GM21367 (cell line): ENCODE measurements around the gene OXER1.
"Not testable (repeated sequence)": the region's sequence is repeated elsewhere in the genome, so short reads cannot be mapped to it uniquely, and the experiment has no call there.

ENCODE experiments used
- ATAC-seq: cut with Tn5 transposase; IDR thresholded peaks from one replicate; pipeline ENCODE4 v1.9.1; 2021; ENCODE audit not compliant: unreplicated experiment

OXER1 gene

GRCh38 chr2:42752816-42753813 lies 10.8 kb downstream of the OXER1 start:
- ATAC-seq = no peak

DNA sequence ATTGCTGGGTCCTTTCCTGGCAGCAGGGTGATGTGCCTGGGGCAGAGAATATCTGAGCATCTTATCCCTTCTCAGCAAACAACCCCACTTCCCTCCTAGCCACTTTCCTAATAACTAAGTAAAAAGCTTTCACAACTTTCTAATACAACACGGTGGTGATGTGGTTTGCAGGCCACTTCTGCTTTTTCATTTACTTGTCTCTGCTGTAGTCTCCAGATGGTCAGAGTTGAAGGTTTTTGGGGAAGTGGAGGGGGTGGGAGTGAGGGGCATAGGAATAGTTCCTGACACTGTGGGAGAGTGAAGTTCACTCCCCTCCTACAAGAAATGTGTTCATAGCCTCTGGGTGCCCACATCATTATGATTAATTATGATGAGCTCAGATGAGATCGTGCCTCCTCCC lies 11.6 kb downstream of the OXER1 start:
- ATAC-seq = peak; percentile 55

DNA sequence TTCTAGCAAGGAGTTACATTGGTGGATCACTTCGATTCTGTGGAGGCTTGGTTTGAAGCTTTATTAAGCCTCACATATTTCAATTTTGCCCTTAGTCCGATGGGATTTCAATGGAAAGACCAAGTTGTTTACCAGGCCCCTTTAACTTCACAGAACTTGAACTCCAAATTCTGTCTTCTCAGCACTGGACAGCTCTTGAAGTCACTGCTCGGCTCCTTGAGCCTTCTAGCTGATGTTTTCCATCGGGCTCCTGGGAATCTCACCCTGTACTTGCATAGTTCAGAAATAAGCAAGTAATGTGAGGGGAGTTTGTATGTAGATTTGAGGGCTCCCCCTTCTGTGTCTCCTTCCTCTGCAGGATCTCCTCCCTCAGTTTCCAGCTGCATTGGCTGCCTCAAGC lies 15.1 kb downstream of the OXER1 start:
- ATAC-seq = no peak

GRCh38 chr2:42747422-42747821 lies 16.5 kb downstream of the OXER1 start:
- ATAC-seq = no peak

DNA sequence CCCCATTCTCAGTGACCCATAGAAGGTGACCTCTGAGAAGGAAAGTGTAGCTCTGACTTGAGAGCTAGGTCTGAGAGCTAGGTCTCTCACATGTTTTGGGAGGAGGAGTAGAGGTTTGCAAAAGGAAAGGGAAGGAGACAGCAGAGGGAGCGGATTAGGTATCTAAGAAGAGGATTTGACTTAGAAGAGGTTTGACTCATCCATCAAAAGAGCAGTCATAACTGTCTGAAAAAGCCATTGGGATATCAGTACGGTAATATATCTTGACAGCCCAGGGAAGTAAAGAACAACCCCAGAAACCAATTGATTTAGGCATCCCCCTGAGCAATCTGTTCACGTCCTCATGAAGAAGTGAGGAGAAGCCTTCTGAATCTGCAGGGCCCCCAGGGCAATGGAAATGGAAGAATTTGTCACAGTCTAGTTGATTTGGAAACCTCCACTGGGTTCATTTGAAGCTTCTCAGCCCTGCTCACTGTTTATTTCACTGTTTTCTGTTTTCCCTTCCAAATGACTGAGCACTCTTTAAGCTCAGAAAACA lies 19.3 kb downstream of the OXER1 start:
- no peak for ATAC-seq

- no peak for ATAC-seq
Observed at GRCh38 chr2:42743659-42743990, 20.3 kb downstream of the OXER1 start.

GRCh38 chr2:42742740-42743658 lies 20.9 kb downstream of the OXER1 start:
- ATAC-seq = no peak

DNA sequence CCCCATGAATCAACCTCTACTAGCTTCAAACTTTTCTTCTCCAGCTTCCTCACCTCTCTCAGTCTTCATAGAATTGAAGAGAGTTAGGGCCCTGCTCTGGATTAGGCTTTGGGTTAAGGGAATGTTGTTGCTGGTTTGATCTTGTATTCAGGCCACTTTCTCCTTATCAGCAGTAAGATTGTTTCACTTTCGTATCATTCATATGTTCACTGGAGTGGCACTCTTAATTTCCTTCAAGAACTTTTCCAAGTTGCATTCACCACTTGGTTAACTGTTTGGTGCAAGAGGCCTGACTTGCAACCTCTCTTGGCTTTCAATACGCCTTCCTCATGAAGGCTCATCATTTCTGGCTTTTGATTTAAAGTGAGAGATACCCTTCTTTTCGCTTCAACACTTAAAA lies 22.8 kb downstream of the OXER1 start:
- no peak for ATAC-seq

GRCh38 chr2:42736598-42737322 lies 27.2 kb downstream of the OXER1 start:
- no peak for ATAC-seq

DNA sequence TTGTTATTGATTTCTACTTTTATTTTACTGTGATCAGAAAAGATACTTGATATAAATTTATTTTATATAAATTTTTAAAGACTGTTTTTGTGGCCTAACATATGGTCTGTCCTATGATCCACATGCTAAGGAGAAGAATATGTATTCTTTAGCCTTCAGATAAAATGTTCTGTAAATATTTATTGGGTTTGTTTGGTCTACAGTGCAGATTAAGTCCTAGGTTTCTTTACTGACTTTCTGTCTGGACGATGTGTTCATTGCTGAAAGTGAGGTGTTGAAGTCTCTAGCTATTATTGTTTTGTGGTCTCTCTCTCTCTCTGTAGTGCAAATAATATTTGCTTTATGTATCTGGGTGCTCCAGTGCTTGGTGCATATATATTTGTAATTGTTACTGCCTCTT lies 30.1 kb downstream of the OXER1 start:
- no peak for ATAC-seq

DNA sequence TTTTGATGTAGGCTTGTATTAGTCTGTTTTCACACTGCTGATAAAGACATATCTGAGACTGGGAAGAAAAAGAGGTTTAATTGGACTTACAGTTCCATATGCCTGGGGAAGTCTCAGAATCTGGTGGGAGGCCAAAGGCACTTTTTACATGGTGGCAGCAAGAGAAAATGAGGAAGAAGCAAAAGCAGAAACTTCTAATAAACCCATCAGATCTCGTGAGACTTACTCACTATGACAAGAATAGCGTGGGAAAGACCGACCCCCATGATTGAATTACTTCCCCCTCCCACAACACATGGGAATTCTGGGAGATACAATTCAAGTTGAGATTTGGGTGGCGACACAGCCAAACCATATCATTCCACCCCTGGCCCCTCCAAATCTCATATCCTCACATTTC lies 32.6 kb downstream of the OXER1 start:
- ATAC-seq = not testable (repeated sequence)

DNA sequence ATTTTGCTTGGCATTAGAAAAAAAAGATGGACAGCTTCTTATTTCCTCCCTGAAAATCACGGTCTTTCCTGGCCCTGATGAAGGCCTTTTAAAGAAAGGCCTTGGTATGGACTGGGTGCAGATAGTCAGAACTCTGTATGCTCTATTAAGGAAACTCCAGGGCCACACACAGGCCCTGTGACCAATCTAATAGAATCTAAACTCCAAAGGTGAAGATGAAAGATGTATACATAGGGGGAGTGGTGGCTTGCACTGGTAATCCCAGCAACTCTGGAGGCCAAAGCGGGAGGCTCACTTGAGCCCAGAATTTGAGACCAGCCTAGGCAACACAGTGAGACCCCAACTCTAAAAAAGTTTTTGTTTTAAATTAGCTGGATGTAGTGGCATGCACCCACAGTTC lies 37.3 kb downstream of the OXER1 start:
- ATAC-seq = no peak

GRCh38 chr2:42725657-42726056 lies 38.3 kb downstream of the OXER1 start:
- ATAC-seq = no peak

GRCh38 chr2:42724886-42725285 lies 39.0 kb downstream of the OXER1 start:
- no peak for ATAC-seq

GRCh38 chr2:42723465-42723864 lies 40.5 kb downstream of the OXER1 start:
- no peak for ATAC-seq

DNA sequence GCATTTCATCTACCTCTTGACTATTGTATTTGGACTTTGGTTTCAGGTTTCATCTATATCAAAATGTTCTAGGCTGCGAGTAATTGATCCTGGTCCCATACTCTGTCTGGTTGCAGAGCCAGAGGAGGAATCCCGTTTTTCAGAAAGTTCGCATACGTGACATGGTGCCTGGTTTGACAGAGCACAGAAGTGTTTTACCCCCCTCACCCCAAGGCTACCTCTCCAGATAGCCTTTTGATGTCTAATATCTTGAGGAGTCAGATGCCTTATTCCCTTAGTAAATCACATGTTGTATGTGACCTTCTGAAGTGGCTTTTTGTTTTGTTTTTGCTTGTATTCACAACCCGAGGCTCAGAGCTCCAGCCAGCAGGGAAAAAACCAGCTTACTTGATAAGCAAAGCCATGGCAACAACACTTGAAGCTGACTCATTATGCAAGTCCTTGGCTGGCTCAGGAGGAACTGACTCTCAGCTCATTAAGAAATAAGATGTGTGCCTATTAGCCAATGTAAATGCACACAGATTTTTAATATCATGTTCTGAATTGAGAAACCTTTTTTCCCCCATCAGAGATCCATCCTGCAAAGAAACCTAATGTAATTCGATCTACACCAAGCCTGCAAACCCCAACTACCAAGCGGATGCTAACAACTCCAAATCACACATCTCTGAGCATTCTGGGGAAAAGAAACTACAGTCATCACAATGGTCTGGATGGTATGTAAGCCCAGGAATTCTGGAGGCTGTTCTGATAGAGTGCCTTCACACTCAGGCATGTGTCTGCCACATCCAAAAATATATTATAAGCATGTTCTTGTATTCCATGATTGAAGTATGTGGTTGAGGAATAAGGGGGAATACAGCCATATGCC lies 41.4 kb downstream of the OXER1 start:
- ATAC-seq = peak; percentile 93

- no peak for ATAC-seq
Observed at GRCh38 chr2:42721898-42722297, 42.0 kb downstream of the OXER1 start.

GRCh38 chr2:42714686-42715085 lies 49.2 kb downstream of the OXER1 start:
- ATAC-seq = no peak

- ATAC-seq = no peak
Observed at GRCh38 chr2:42713920-42714319, 50.0 kb downstream of the OXER1 start.

GRCh38 chr2:42712934-42713333 lies 51.0 kb downstream of the OXER1 start:
- ATAC-seq = no peak
